A549 (cell line): Measurements from ENCODE around the gene USH1C.

Experiments used
- CEBPB ChIP-seq, 2 experiments: fragments of >200 bp in 1 of 2; sonication (Bioruptor Twin) in 1 of 2; formaldehyde crosslinking in 1 of 2; IDR thresholded peaks; 2 replicates each; pipeline ENCODE4 v1.6.1; 2012 to 2016
- MAX ChIP-seq: IDR thresholded peaks from 2 replicates; pipeline ENCODE4 v1.6.1; 2012

GRCh38 chr11:17486646-17487045, 57.6 kb downstream of the USH1C start:
- TF ChIP-seq CEBPB (IDR thresholded peaks at IDR 0.05) (no peak), MAX (no peak)
